Spleen (tissue), 7 donors: ENCODE measurements around the gene PLCB4.

Source experiments
- CTCF ChIP-seq, 11 experiments: fragments of 200-600 bp in 7 of 11; fragments of 450-650 bp in 4 of 11; sonication (generic) in 4 of 11; IDR thresholded peaks in 8 of 11; conservative IDR thresholded peaks in 3 of 11; 1 replicate in 7 of 11; 2 replicates in 4 of 11; pipeline versions ENCODE4 v1.4.0 to v1.8.0; 2016 to 2021; ENCODE audit warnings: antibody characterized with exemption in 11 of 11, inconsistent platforms in 4 of 11, mild to moderate bottlenecking in 1 of 11
- POLR2A ChIP-seq, 3 donors: fragments of 450-650 bp; IDR thresholded peaks; one replicate each; pipeline ENCODE4 v1.5.1; 2017; ENCODE audit warnings: antibody characterized with exemption in 3 of 3, mild to moderate bottlenecking in 1 of 3
- donor health status: DM: no; HTN: no; CAD: no; lungs with moderate emphysema.
- donor health status: DM: no; HTN: no; CAD: no.
- donor health status: DM: no; HTN: no; CAD: no.

GRCh38 chr20:9150679-9151078, 81.8 kb downstream of the PLCB4 start:
- TF ChIP-seq CTCF (IDR thresholded peaks at IDR 0.05 in 8 of 11, conservative IDR thresholded peaks at IDR 0.05 in 3 of 11) (no peak), POLR2A (IDR thresholded peaks at IDR 0.05) (no peak)
